Caco-2 (cell line): Measurements from ENCODE around the gene TEX11. TPM values are rescaled to one million over a fixed set of nuclear protein-coding genes. Genes with fewer than 3 reads are reported as not detected.

Experiments used
- BruUV-seq: library from RNA; stranded (reverse); fragments of 400-500 nt; replicated peaks from 2 replicates; lab custom pipeline; 2021; lab: Mats Ljungman, UMichigan
- CTCF ChIA-PET: fragments of 300-600 bp; sonication (Branson Sonifier 250); formaldehyde crosslinking; loops from one replicate; lab custom pipeline; 2022; ENCODE audit warnings: antibody characterized with exemption; lab: Charles Lee
- POLR2A ChIA-PET: fragments of 300-600 bp; sonication (Branson Sonifier 250); formaldehyde crosslinking; loops from one replicate; lab custom pipeline; 2022; ENCODE audit warnings: antibody characterized with exemption; lab: Charles Lee
- DNase-seq, 2 experiments: peaks; one replicate each; pipeline versions ENCODE4 v3.0.0 to v3.0.0-alpha.2; 2020 to 2022
- H3K27me3 ChIP-seq: replicated peaks from 2 replicates; pipeline ENCODE4 v1.6.0; 2011; ENCODE audit warnings: low read length; ENCODE audit not compliant: control insufficient read depth, insufficient read depth
- H3K36me3 ChIP-seq: 2 replicates; pipeline ENCODE4 v1.5.1; 2011; ENCODE audit warnings: low read length; ENCODE audit not compliant: control insufficient read depth, insufficient read depth
- H3K4me1 ChIP-seq: fragments of 250-450 bp; sonication (Bioruptor Pico); 2 replicates; pipeline ENCODE4 v1.5.1; 2020; ENCODE audit warnings: mild to moderate bottlenecking
- H3K4me3 ChIP-seq: 2 replicates; pipeline ENCODE4 v1.5.1; 2011; ENCODE audit warnings: low read depth, mild to moderate bottlenecking, control low read depth, low read length
- H3K9me3 ChIP-seq: fragments of 250-450 bp; sonication (Bioruptor Pico); 2 replicates; pipeline ENCODE4 v1.5.1; 2020; ENCODE audit warnings: mild to moderate bottlenecking, moderate library complexity
- H3K27ac Mint-ChIP-seq: one replicate; pipeline ENCODE4 v1.8.0; 2022; ENCODE audit warnings: mixed read lengths; ENCODE audit not compliant: unreplicated experiment
- H3K27me3 Mint-ChIP-seq: one replicate; pipeline ENCODE4 v1.8.0; 2022; ENCODE audit warnings: mixed read lengths; ENCODE audit not compliant: insufficient read depth, unreplicated experiment
- H3K36me3 Mint-ChIP-seq: one replicate; pipeline ENCODE4 v1.8.0; 2022; ENCODE audit warnings: mild to moderate bottlenecking, mixed read lengths; ENCODE audit not compliant: insufficient read depth, unreplicated experiment
- H3K4me1 Mint-ChIP-seq: one replicate; pipeline ENCODE4 v1.8.0; 2022; ENCODE audit warnings: low read depth, mixed read lengths; ENCODE audit not compliant: unreplicated experiment
- H3K4me3 Mint-ChIP-seq: one replicate; pipeline ENCODE4 v1.8.0; 2022; ENCODE audit warnings: mild to moderate bottlenecking, moderate library complexity, mixed read lengths; ENCODE audit not compliant: unreplicated experiment
- H3K9me3 Mint-ChIP-seq: one replicate; pipeline ENCODE4 v1.8.0; 2022; ENCODE audit warnings: mixed read lengths; ENCODE audit not compliant: unreplicated experiment
- intact Hi-C: fragments of 100-400 bp; cut with micrococcal nuclease; formaldehyde crosslinking; loops from one replicate; pipeline ENCODE4 v1.10.0; 2022; ENCODE audit not compliant: unreplicated experiment
- total RNA-seq: library from RNA; stranded (reverse); gene quantifications from 2 replicates; pipeline ENCODE4 v1.2.3, GENCODE V29; 2022
- TF ChIP-seq, protein P1 (sequence below), 2 experiments: fragments of 200-600 bp in 1 of 2; IDR thresholded peaks; 1 replicate in 1 of 2; 2 replicates in 1 of 2; pipeline versions ENCODE4 v1.5.1 to v1.8.0; 2011 to 2022; ENCODE audit warnings: antibody characterized with exemption in 1 of 2, control low read depth in 1 of 2, inconsistent platforms in 1 of 2, low read depth in 1 of 2, low read length in 1 of 2, mild to moderate bottlenecking in 1 of 2, moderate library complexity in 1 of 2; ENCODE audit not compliant: insufficient read depth in 1 of 2, severe bottlenecking in 1 of 2, unreplicated experiment in 1 of 2

The TEX11 gene
- total RNA-seq, 1 experiment from 2014 or later: 0.23 TPM

DNA sequence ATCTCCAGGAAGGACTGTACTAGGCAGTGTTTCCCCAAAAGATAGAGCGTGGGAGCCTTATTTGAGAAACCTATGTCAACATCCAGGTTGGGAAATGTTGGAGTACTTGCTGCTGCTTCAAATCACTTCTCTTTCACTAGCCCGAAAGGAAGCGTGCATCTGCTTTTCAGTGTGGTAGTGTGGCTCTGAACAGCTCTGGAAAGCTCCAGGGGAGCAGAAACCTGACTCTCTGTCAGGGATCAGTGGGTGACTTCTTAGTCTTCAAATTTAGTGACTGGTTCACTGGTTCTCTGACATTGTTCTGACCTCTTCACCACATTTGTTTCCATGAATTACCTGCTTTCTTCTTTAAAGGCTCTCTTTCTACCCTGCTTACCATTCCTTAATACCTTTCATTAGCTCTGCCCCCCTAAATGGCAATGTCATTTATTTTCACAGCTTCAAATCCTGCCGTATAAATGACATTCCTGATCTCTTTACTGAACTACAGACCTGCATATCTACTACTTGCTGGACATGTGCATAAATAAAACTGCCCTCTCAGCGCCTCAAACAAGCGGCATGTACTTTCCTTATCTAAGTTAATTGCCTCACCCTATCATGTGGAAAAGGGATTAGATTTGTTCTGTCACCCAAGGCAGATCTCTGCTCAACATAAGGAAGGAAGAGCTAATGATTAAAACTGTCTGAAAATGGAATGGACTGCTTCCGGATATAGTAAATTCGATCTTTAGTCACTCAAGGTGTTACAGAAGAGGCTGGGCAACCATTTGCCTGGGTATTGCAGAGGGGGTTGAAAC is 426.8 kb downstream of the TEX11 start:
- H3K4me1 Mint-ChIP-seq: peaks cover 8% of the 10 kb centered on the region
- no peak for DNase-seq
- BruUV-seq: no TSS peak
- H3K4me3 ChIP-seq: no peak overlapping the region
- no peaks in the 10 kb centered on the region; the same call in 1 of the 2 replicates for H3K36me3 ChIP-seq
- TF ChIP-seq, protein P1, sequence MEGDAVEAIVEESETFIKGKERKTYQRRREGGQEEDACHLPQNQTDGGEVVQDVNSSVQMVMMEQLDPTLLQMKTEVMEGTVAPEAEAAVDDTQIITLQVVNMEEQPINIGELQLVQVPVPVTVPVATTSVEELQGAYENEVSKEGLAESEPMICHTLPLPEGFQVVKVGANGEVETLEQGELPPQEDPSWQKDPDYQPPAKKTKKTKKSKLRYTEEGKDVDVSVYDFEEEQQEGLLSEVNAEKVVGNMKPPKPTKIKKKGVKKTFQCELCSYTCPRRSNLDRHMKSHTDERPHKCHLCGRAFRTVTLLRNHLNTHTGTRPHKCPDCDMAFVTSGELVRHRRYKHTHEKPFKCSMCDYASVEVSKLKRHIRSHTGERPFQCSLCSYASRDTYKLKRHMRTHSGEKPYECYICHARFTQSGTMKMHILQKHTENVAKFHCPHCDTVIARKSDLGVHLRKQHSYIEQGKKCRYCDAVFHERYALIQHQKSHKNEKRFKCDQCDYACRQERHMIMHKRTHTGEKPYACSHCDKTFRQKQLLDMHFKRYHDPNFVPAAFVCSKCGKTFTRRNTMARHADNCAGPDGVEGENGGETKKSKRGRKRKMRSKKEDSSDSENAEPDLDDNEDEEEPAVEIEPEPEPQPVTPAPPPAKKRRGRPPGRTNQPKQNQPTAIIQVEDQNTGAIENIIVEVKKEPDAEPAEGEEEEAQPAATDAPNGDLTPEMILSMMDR (IDR thresholded peaks at IDR 0.05; ENCODE audit: insufficient read depth in 1 of 2, low read depth in 1 of 2, low read length in 1 of 2, severe bottlenecking in 1 of 2, unreplicated experiment in 1 of 2): no peak
- no peaks in the 10 kb centered on the region for H3K27me3 Mint-ChIP-seq
- peak overlapping the region; percentile 76 for H3K27ac Mint-ChIP-seq
- POLR2A ChIA-PET: no interaction called here
- peaks cover 23% of the 10 kb centered on the region for H3K4me1 ChIP-seq
- intact Hi-C loops: no loop called here
- no peaks in the 10 kb centered on the region for H3K9me3 ChIP-seq
- CTCF ChIA-PET: interaction anchor here (0.7 kb wide), 1 partner anchor 701 kb away, joined by 4 read pairs; no protein-coding TSS in a partner anchor
- H3K4me3 Mint-ChIP-seq: no peak overlapping the region
- H3K27me3 ChIP-seq: no peaks in the 10 kb centered on the region
- H3K9me3 Mint-ChIP-seq: no peaks in the 10 kb centered on the region
- peaks cover 30% of the 10 kb centered on the region for H3K36me3 Mint-ChIP-seq

DNA sequence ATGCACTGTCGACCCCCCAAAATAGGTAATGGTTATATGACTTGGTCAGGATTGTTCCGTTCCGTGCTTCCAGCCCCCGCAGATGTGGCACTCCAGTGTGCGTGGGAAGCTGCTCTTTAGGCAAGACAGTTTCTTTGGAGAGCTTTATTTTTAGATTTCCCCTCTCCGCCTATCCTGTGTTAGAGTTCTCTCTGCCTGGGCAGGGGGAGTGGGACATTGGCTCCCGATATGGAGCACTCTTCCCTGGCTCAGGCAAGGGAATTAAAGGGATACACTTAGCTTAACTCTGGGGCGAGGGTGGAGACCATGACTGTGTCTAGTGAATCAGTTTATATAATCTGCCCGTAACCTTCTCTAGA is 427.9 kb downstream of the TEX11 start:
- Mint-ChIP-seq H3K36me3 (peaks cover 21% of the 10 kb centered on the region), H3K9me3 (no peaks in the 10 kb centered on the region), H3K27ac (no peak overlapping the region), H3K27me3 (no peaks in the 10 kb centered on the region), H3K4me1 (peaks cover 8% of the 10 kb centered on the region), H3K4me3 (no peak overlapping the region)
- Histone ChIP-seq H3K4me3 (no peak overlapping the region), H3K9me3 (no peaks in the 10 kb centered on the region), H3K27me3 (no peaks in the 10 kb centered on the region), H3K4me1 (peaks cover 23% of the 10 kb centered on the region), H3K36me3 (no peaks in the 10 kb centered on the region; the same call in 1 of the 2 replicates)
- TF ChIP-seq, protein P1 (IDR thresholded peaks at IDR 0.05; ENCODE audit: insufficient read depth in 1 of 2, low read depth in 1 of 2, low read length in 1 of 2, severe bottlenecking in 1 of 2, unreplicated experiment in 1 of 2): no peak
- no TSS peak for BruUV-seq
- DNase-seq: no peak
- CTCF ChIA-PET: interaction anchor here (3.0 kb wide), 1 partner anchor 73 kb away, joined by 10 read pairs; no protein-coding TSS in a partner anchor
- intact Hi-C loops: no loop called here
- POLR2A ChIA-PET: no interaction called here

DNA sequence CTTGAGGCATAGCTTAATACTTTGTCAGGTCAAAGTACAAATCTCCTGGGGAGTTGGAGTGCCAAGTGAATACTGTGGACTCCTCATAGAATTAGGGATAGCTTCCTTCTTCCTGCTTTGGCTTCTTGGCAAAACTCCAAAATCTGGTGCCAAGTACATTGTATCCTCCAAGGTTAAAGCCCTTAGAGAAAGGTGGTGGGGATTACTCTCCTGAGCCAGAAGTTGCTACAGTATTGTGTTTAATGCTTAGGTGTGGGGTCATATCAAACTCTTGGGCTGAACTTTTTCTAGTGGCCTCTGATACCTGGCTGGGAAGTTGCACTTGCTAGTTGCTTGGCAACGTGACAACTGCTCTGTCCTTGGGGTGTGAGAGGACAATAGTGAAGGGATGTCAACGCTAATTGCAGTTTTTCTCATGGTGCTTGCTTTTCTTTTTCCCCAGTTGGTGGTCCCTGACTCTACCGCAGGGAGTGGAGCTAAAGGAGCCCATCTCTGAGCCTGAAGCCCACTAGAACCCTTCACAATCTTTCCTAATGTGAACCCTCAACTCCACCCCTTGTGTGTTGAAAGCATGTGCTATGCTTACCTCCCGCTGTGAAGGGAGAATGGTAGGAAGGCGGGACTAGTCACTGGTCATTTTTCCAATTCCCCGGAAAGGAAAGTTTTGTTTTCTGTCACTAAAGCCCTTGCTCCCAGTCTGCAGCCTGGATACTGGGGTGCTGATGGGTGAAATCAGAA is 428.4 kb downstream of the TEX11 start:
- Mint-ChIP-seq H3K4me3 (no peak overlapping the region), H3K27me3 (no peaks in the 10 kb centered on the region), H3K36me3 (peaks cover 21% of the 10 kb centered on the region), H3K27ac (no peak overlapping the region), H3K9me3 (no peaks in the 10 kb centered on the region), H3K4me1 (peaks cover 8% of the 10 kb centered on the region)
- no peaks in the 10 kb centered on the region for H3K9me3 ChIP-seq
- CTCF ChIA-PET: interaction anchor here (1.2 to 3.0 kb wide), 2 partner anchors 25 to 74 kb away, joined by 7 to 10 read pairs; no protein-coding TSS in a partner anchor
- TF ChIP-seq, protein P1 (IDR thresholded peaks at IDR 0.05; ENCODE audit: insufficient read depth in 1 of 2, low read depth in 1 of 2, low read length in 1 of 2, severe bottlenecking in 1 of 2, unreplicated experiment in 1 of 2): no peak
- POLR2A ChIA-PET: no interaction called here
- no TSS peak for BruUV-seq
- no peak overlapping the region for H3K4me3 ChIP-seq
- no peak for DNase-seq
- H3K27me3 ChIP-seq: no peaks in the 10 kb centered on the region
- peaks cover 23% of the 10 kb centered on the region for H3K4me1 ChIP-seq
- no peaks in the 10 kb centered on the region; the same call in 1 of the 2 replicates for H3K36me3 ChIP-seq
- intact Hi-C loops: loop anchor here (2.0 kb wide), 1 partner anchor 25 kb away; no protein-coding TSS in a partner anchor
